HG03342 (cell line): ENCODE data around the gene KLHDC7A.

Source experiments
- ATAC-seq: cut with Tn5 transposase; IDR thresholded peaks from one replicate; pipeline ENCODE4 v1.9.1; 2021; ENCODE audit warnings: mild to moderate bottlenecking, moderate library complexity; ENCODE audit not compliant: unreplicated experiment

The KLHDC7A gene

GRCh38 chr1:18470671-18471355 is 9.9 kb upstream of the KLHDC7A start:
- no peak for ATAC-seq

- ATAC-seq, result no peak
These were observed 7.4 kb upstream of the KLHDC7A start for GRCh38 chr1:18473195-18473815.

GRCh38 chr1:18474559-18475175 is 6.1 kb upstream of the KLHDC7A start:
- no peak for ATAC-seq

GRCh38 chr1:18475234-18475905 is 5.4 kb upstream of the KLHDC7A start:
- no peak for ATAC-seq

GRCh38 chr1:18479454-18479853 is 1.3 kb upstream of the KLHDC7A start:
- no peak for ATAC-seq

GRCh38 chr1:18481190-18481920 is 625 bp downstream of the KLHDC7A start:
- no peak for ATAC-seq

- no peak for ATAC-seq
These were observed 1.4 kb downstream of the KLHDC7A start for GRCh38 chr1:18481921-18482701.

GRCh38 chr1:18482721-18483425 is 2.1 kb downstream of the KLHDC7A start:
- ATAC-seq, result no peak

GRCh38 chr1:18484276-18484675 is 3.5 kb downstream of the KLHDC7A start:
- no peak for ATAC-seq

- no peak for ATAC-seq
These were observed 4.0 kb downstream of the KLHDC7A start for GRCh38 chr1:18484721-18485120.

- ATAC-seq, result no peak
These were observed 4.5 kb downstream of the KLHDC7A start for GRCh38 chr1:18485227-18485626.

- ATAC-seq, result no peak
These were observed 5.5 kb downstream of the KLHDC7A start for GRCh38 chr1:18486195-18486594.

- ATAC-seq, result no peak
These were observed 8.8 kb downstream of the KLHDC7A start for GRCh38 chr1:18489417-18490143.

- no peak for ATAC-seq
These were observed 10.4 kb downstream of the KLHDC7A start for GRCh38 chr1:18491168-18491567.

GRCh38 chr1:18494304-18494703 is 13.6 kb downstream of the KLHDC7A start:
- no peak for ATAC-seq

GRCh38 chr1:18495635-18496034 is 14.9 kb downstream of the KLHDC7A start:
- no peak for ATAC-seq

GRCh38 chr1:18496056-18496455 is 15.3 kb downstream of the KLHDC7A start:
- ATAC-seq, result no peak

GRCh38 chr1:18496497-18497235 is 15.9 kb downstream of the KLHDC7A start:
- ATAC-seq, result no peak
